Breast epithelium (tissue), 3 donors: ENCODE results near the gene AMPH.

ENCODE experiments used
- POLR2A ChIP-seq: fragments of 450-650 bp; IDR thresholded peaks from one replicate; pipeline ENCODE4 v1.6.1; 2016; ENCODE audit warnings: antibody characterized with exemption, mild to moderate bottlenecking, moderate library complexity
- TF ChIP-seq, protein P1 (sequence below), 3 donors: fragments of 450-650 bp; IDR thresholded peaks; one replicate each; pipeline ENCODE4 v1.5.1; 2016 to 2017; ENCODE audit warnings: antibody characterized with exemption in 3 of 3, mild to moderate bottlenecking in 3 of 3, moderate library complexity in 3 of 3

DNA sequence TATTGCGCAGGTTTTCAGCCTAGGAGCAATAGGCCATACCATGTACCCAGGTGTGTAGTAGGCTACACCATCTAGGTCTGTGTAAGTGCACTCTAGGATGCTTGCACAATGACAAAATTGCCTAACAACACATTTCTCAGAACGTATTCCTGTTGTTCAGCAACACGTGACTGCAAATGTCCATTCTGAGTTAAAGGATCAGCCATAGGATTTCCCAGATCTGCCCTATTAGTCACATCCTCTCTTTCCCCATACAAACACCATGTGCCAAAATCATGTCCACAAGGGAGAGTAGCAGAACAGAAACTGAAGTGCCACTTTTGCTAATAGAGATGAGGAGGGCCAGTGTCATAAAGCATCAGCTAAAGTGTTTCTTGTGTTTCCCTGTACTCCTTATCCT lies 42.6 kb upstream of the AMPH start:
- TF ChIP-seq, protein P1, sequence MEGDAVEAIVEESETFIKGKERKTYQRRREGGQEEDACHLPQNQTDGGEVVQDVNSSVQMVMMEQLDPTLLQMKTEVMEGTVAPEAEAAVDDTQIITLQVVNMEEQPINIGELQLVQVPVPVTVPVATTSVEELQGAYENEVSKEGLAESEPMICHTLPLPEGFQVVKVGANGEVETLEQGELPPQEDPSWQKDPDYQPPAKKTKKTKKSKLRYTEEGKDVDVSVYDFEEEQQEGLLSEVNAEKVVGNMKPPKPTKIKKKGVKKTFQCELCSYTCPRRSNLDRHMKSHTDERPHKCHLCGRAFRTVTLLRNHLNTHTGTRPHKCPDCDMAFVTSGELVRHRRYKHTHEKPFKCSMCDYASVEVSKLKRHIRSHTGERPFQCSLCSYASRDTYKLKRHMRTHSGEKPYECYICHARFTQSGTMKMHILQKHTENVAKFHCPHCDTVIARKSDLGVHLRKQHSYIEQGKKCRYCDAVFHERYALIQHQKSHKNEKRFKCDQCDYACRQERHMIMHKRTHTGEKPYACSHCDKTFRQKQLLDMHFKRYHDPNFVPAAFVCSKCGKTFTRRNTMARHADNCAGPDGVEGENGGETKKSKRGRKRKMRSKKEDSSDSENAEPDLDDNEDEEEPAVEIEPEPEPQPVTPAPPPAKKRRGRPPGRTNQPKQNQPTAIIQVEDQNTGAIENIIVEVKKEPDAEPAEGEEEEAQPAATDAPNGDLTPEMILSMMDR (IDR thresholded peaks at IDR 0.05), result no peak
- no peak for TF ChIP-seq POLR2A
